SK-N-SH (cell line): Measurements from ENCODE around the gene TIGD2. TPM values are rescaled to one million over a fixed set of nuclear protein-coding genes. Genes with fewer than 3 reads are reported as not detected.

Source experiments
- CTCF ChIA-PET: fragments of 300-600, 350-600 bp; formaldehyde crosslinking; extraction: SDS; loops from one replicate; lab custom pipeline; 2021; lab: Yijun Ruan, JAX
- POLR2A ChIA-PET: fragments of 350-600 bp; sonication (Branson Sonifier 250); formaldehyde crosslinking; extraction: SDS; loops from one replicate; lab custom pipeline; 2020; ENCODE audit warnings: antibody characterized with exemption, inconsistent platforms; lab: Yijun Ruan, JAX
- DNase-seq: peaks from one replicate; pipeline ENCODE4 v3.0.0; 2012
- H2AFZ ChIP-seq: fragments of 200-600 bp; sonication (generic); 2 replicates; pipeline ENCODE4 v1.8.1; 2016; ENCODE audit warnings: antibody characterized with exemption, mild to moderate bottlenecking, low read depth
- H3F3A ChIP-seq: fragments of 200-600 bp; sonication (generic); replicated peaks from 2 replicates; pipeline ENCODE3; 2016; ENCODE audit warnings: antibody characterized with exemption, mild to moderate bottlenecking; ENCODE audit not compliant: insufficient read depth
- H3K27ac ChIP-seq, 2 experiments: fragments of 200-500 bp in 1 of 2; fragments of 200-600 bp in 1 of 2; sonication (Bioruptor generic) in 1 of 2; sonication (generic), shearing (Covaris generic) in 1 of 2; 2 replicates each; pipeline versions ENCODE4 v1.5.1 to v1.6.1; 2014 to 2016; ENCODE audit warnings: low read depth in 2 of 2, inconsistent platforms in 1 of 2, low read length in 1 of 2, mild to moderate bottlenecking in 1 of 2, mixed read lengths in 1 of 2
- H3K27me3 ChIP-seq: fragments of 200-600 bp; sonication (generic), shearing (Covaris generic); 2 replicates; pipeline ENCODE4 v1.6.1; 2016; ENCODE audit warnings: mixed run types; ENCODE audit not compliant: insufficient read depth
- H3K36me3 ChIP-seq, 2 experiments: fragments of 200-500 bp in 1 of 2; fragments of 200-600 bp in 1 of 2; sonication (Bioruptor generic) in 1 of 2; sonication (generic) in 1 of 2; replicated peaks in 1 of 2; 2 replicates each; pipeline versions ENCODE3 to v1.5.1; 2014 to 2016; ENCODE audit warnings: low read length in 1 of 2, mild to moderate bottlenecking in 1 of 2; ENCODE audit not compliant: insufficient read depth in 2 of 2, control insufficient read depth in 1 of 2
- H3K4me1 ChIP-seq, 2 experiments: fragments of 200-500 bp in 1 of 2; fragments of 200-600 bp in 1 of 2; sonication (Bioruptor generic) in 1 of 2; sonication (generic), shearing (Covaris generic) in 1 of 2; 2 replicates each; pipeline versions ENCODE4 v1.5.1 to v1.6.1; 2014 to 2016; ENCODE audit warnings: low read depth in 1 of 2, low read length in 1 of 2, mixed run types in 1 of 2; ENCODE audit not compliant: insufficient read depth in 2 of 2, control insufficient read depth in 1 of 2
- H3K4me2 ChIP-seq: fragments of 200-600 bp; sonication (generic), shearing (Covaris generic); 2 replicates; pipeline ENCODE4 v1.6.1; 2017; ENCODE audit warnings: mixed run types
- H3K4me3 ChIP-seq, 2 experiments: fragments of 200-500 bp in 1 of 2; fragments of 200-600 bp in 1 of 2; sonication (Bioruptor generic) in 1 of 2; sonication (generic), shearing (Covaris generic) in 1 of 2; 2 replicates each; pipeline versions ENCODE4 v1.5.1 to v1.8.1; 2014 to 2016; ENCODE audit warnings: low read depth in 2 of 2, inconsistent platforms in 1 of 2, low read length in 1 of 2, mild to moderate bottlenecking in 1 of 2, mixed read lengths in 1 of 2, moderate library complexity in 1 of 2
- H3K79me2 ChIP-seq: fragments of 200-600 bp; sonication (generic); 2 replicates; pipeline ENCODE4 v1.8.1; 2017; ENCODE audit warnings: mild to moderate bottlenecking; ENCODE audit not compliant: insufficient read depth
- H3K9ac ChIP-seq: fragments of 200-600 bp; sonication (generic); 2 replicates; pipeline ENCODE4 v1.6.1; 2017; ENCODE audit warnings: mixed run types
- H3K9me2 ChIP-seq: fragments of 200-600 bp; sonication (generic); 2 replicates; pipeline ENCODE4 v1.6.1; 2017; ENCODE audit warnings: mixed run types
- H3K9me3 ChIP-seq: fragments of 200-600 bp; sonication (generic); 2 replicates; pipeline ENCODE4 v1.6.1; 2017; ENCODE audit warnings: mixed run types, mild to moderate bottlenecking, moderate library complexity
- H4K20me1 ChIP-seq: fragments of 200-600 bp; sonication (generic); 2 replicates; pipeline ENCODE4 v1.6.1; 2017; ENCODE audit warnings: mild to moderate bottlenecking, mixed run types; ENCODE audit not compliant: insufficient read depth
- CHD2 ChIP-seq: fragments of 150-350 bp; IDR thresholded peaks from 2 replicates; pipeline ENCODE4 v1.6.1; 2018; ENCODE audit warnings: low read length; ENCODE audit not compliant: partially characterized antibody
- CTCF ChIP-seq: fragments of 200-600 bp; sonication (generic); IDR thresholded peaks from 2 replicates; pipeline ENCODE4 v1.6.1; 2017; ENCODE audit warnings: antibody characterized with exemption, mild to moderate bottlenecking, moderate library complexity
- ELF1 ChIP-seq: IDR thresholded peaks from 2 replicates; pipeline ENCODE4 v1.4.0; 2012
- FOXJ3 ChIP-seq: sonication (generic); formaldehyde crosslinking; IDR thresholded peaks from 2 replicates; pipeline ENCODE4 v1.5.1; 2020; ENCODE audit warnings: mild to moderate bottlenecking, missing genetic modification reagents
- GABPA ChIP-seq: IDR thresholded peaks from 2 replicates; pipeline ENCODE4 v1.4.0; 2012; ENCODE audit warnings: low read depth, mild to moderate bottlenecking
- IRF3 ChIP-seq: fragments of 150-350 bp; IDR thresholded peaks from 2 replicates; pipeline ENCODE4 v1.6.1; 2016; ENCODE audit warnings: mild to moderate bottlenecking, low read depth, low read length
- MXI1 ChIP-seq: IDR thresholded peaks from 2 replicates; pipeline ENCODE4 v1.6.1; 2012; ENCODE audit warnings: mild to moderate bottlenecking, low read depth, low read length, improper control_type of control experiment
- NFIC ChIP-seq: IDR thresholded peaks from 2 replicates; pipeline ENCODE4 v1.4.0; 2012; ENCODE audit warnings: borderline replicate concordance
- RFX5 ChIP-seq: IDR thresholded peaks from 2 replicates; pipeline ENCODE4 v1.6.1; 2012; ENCODE audit warnings: mild to moderate bottlenecking, improper control_type of control experiment, low read length
- SMC3 ChIP-seq: IDR thresholded peaks from 2 replicates; pipeline ENCODE4 v1.6.1; 2012; ENCODE audit warnings: low read depth, low read length, improper control_type of control experiment
- TAF1 ChIP-seq: IDR thresholded peaks from 2 replicates; pipeline ENCODE4 v1.6.1; 2012; ENCODE audit warnings: low read depth, mild to moderate bottlenecking, low read length, moderate library complexity, borderline replicate concordance
- USF1 ChIP-seq: IDR thresholded peaks from 2 replicates; pipeline ENCODE4 v1.4.0; 2012; ENCODE audit warnings: low read depth, borderline replicate concordance
- USF2 ChIP-seq: fragments of 150-350 bp; IDR thresholded peaks from 2 replicates; pipeline ENCODE4 v1.6.1; 2017; ENCODE audit warnings: antibody characterized with exemption, low read length, low read depth, borderline replicate concordance
- ZBTB33 ChIP-seq: IDR thresholded peaks from 2 replicates; pipeline ENCODE4 v1.4.0; 2012; ENCODE audit warnings: low read depth, borderline replicate concordance
- WGBS: methylation state at CpG from one replicate; pipeline ENCODE4 v1.1.6; 2017; ENCODE audit warnings: low lambda C conversion rate; 5-methylcytosine and 5-hydroxymethylcytosine counted together
- polyA plus RNA-seq, 3 experiments: library from polyadenylated mRNA; depleted of rRNA; stranded (reverse); fragments of >200 nt; gene quantifications; 2 replicates each; pipeline ENCODE4 v1.2.3, GENCODE V29; 2012
- TF ChIP-seq, protein P1 (sequence below): IDR thresholded peaks from 2 replicates; pipeline ENCODE4 v1.6.1; 2012; ENCODE audit warnings: mild to moderate bottlenecking, low read depth, low read length, moderate library complexity
- TF ChIP-seq, protein P2 (sequence below): IDR thresholded peaks from 2 replicates; pipeline ENCODE4 v1.4.0; 2012; ENCODE audit warnings: low read depth
- TF ChIP-seq, protein P3 (sequence below): IDR thresholded peaks from 2 replicates; pipeline ENCODE4; 2012

The TIGD2 gene
- polyA plus RNA-seq, 1 of the 3 experiments (the other 2 are of a cell fraction), result 0.84 TPM

- TF ChIP-seq, protein P1, sequence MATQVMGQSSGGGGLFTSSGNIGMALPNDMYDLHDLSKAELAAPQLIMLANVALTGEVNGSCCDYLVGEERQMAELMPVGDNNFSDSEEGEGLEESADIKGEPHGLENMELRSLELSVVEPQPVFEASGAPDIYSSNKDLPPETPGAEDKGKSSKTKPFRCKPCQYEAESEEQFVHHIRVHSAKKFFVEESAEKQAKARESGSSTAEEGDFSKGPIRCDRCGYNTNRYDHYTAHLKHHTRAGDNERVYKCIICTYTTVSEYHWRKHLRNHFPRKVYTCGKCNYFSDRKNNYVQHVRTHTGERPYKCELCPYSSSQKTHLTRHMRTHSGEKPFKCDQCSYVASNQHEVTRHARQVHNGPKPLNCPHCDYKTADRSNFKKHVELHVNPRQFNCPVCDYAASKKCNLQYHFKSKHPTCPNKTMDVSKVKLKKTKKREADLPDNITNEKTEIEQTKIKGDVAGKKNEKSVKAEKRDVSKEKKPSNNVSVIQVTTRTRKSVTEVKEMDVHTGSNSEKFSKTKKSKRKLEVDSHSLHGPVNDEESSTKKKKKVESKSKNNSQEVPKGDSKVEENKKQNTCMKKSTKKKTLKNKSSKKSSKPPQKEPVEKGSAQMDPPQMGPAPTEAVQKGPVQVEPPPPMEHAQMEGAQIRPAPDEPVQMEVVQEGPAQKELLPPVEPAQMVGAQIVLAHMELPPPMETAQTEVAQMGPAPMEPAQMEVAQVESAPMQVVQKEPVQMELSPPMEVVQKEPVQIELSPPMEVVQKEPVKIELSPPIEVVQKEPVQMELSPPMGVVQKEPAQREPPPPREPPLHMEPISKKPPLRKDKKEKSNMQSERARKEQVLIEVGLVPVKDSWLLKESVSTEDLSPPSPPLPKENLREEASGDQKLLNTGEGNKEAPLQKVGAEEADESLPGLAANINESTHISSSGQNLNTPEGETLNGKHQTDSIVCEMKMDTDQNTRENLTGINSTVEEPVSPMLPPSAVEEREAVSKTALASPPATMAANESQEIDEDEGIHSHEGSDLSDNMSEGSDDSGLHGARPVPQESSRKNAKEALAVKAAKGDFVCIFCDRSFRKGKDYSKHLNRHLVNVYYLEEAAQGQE, result no peak
- no peak for TF ChIP-seq TAF1
- TF ChIP-seq NFIC, result no peak
- no peak for TF ChIP-seq GABPA
- TF ChIP-seq ZBTB33, result no peak
- TF ChIP-seq CTCF, result no peak
- TF ChIP-seq ELF1, result no peak
- no peak for TF ChIP-seq CHD2
These were observed 45.0 kb downstream of the TIGD2 start (continued) for GRCh38 chr4:89156174-89156914.

GRCh38 chr4:89157488-89158024 is 46.2 kb downstream of the TIGD2 start:
- Histone ChIP-seq H3K27ac (no peak overlapping the region), H3K79me2 (no peaks in the 10 kb centered on the region), H3K36me3 (no peaks in the 10 kb centered on the region), H3K9me2 (no peaks in the 10 kb centered on the region), H4K20me1 (no peaks in the 10 kb centered on the region), H3K9me3 (no peaks in the 10 kb centered on the region), H3K9ac (no peak overlapping the region), H2AFZ (peak overlapping the region; percentile 75; the same call in 1 of the 2 replicates), H3F3A (no peaks in the 10 kb centered on the region), H3K4me3 (no peak overlapping the region), H3K4me1 (no peaks in the 10 kb centered on the region), H3K27me3 (no peaks in the 10 kb centered on the region), H3K4me2 (no peak overlapping the region)
- ChIA-PET POLR2A (no interaction called here), CTCF (interaction anchor here (0.8 to 1.4 kb wide), 6 partner anchors 14 to 744 kb away, joined by 3 to 6 read pairs (median 4); no protein-coding TSS in a partner anchor)
- DNase-seq, result no peak
- 80% methylated on average over 7 of the region's 7 CpGs for WGBS
- TF ChIP-seq, protein P2, sequence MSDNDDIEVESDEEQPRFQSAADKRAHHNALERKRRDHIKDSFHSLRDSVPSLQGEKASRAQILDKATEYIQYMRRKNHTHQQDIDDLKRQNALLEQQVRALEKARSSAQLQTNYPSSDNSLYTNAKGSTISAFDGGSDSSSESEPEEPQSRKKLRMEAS, result no peak
- TF ChIP-seq MXI1, result no peak
- TF ChIP-seq IRF3, result no peak
- no peak for TF ChIP-seq RFX5
- TF ChIP-seq USF2, result no peak
- TF ChIP-seq USF1, result no peak
- no peak for TF ChIP-seq TAF1
- no peak for TF ChIP-seq SMC3
- TF ChIP-seq, protein P3, sequence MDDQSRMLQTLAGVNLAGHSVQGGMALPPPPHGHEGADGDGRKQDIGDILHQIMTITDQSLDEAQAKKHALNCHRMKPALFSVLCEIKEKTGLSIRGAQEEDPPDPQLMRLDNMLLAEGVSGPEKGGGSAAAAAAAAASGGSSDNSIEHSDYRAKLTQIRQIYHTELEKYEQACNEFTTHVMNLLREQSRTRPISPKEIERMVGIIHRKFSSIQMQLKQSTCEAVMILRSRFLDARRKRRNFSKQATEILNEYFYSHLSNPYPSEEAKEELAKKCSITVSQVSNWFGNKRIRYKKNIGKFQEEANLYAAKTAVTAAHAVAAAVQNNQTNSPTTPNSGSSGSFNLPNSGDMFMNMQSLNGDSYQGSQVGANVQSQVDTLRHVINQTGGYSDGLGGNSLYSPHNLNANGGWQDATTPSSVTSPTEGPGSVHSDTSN, result no peak
- no peak for TF ChIP-seq FOXJ3 (CRISPR knock-in tag)
- no peak for TF ChIP-seq ELF1
